Liver (tissue), 9 donors: ENCODE results near the gene TSHZ2. TPM values are rescaled to one million over a fixed set of nuclear protein-coding genes. Genes with fewer than 3 reads are reported as not detected.

Experiments used
- DNase-seq: peaks from one replicate; pipeline ENCODE4 v3.0.0-alpha.2; 2017; ENCODE audit warnings: low spot score
- H3K27ac ChIP-seq, 2 donors: one replicate each; pipeline ENCODE4 v1.7.0; 2013; ENCODE audit warnings: inconsistent platforms in 2 of 2, low read length in 2 of 2, control low read depth in 1 of 2, low read depth in 1 of 2, mild to moderate bottlenecking in 1 of 2
- H3K27me3 ChIP-seq, 4 donors: one replicate each; pipeline versions ENCODE4 v1.6.1 to v1.7.0; 2013; ENCODE audit warnings: low read length in 3 of 4, inconsistent platforms in 1 of 4, mild to moderate bottlenecking in 1 of 4, moderate library complexity in 1 of 4; ENCODE audit not compliant: control insufficient read depth in 4 of 4, insufficient read depth in 4 of 4
- H3K36me3 ChIP-seq, 4 donors: one replicate each; pipeline versions ENCODE4 v1.6.1 to v1.7.0; 2013; ENCODE audit warnings: low read length in 3 of 4, mild to moderate bottlenecking in 3 of 4, low read depth in 1 of 4, moderate library complexity in 1 of 4; ENCODE audit not compliant: control insufficient read depth in 4 of 4, insufficient read depth in 3 of 4
- H3K4me1 ChIP-seq, 4 donors: one replicate each; pipeline versions ENCODE4 v1.6.1 to v1.7.0; 2013; ENCODE audit warnings: low read length in 3 of 4, mild to moderate bottlenecking in 3 of 4, moderate library complexity in 1 of 4; ENCODE audit not compliant: control insufficient read depth in 4 of 4, insufficient read depth in 4 of 4
- H3K4me3 ChIP-seq, 3 donors: one replicate each; pipeline versions ENCODE4 v1.6.1 to v1.7.0; 2013; ENCODE audit warnings: low read length in 3 of 3, control low read depth in 1 of 3, low read depth in 1 of 3, mild to moderate bottlenecking in 1 of 3
- H3K9ac ChIP-seq, 2 donors: one replicate each; pipeline ENCODE4 v1.7.0; 2013; ENCODE audit warnings: low read length in 2 of 2, mild to moderate bottlenecking in 2 of 2, moderate library complexity in 2 of 2, control low read depth in 1 of 2, low read depth in 1 of 2
- H3K9me3 ChIP-seq, 4 donors: one replicate each; pipeline versions ENCODE4 v1.6.1 to v1.7.0; 2013; ENCODE audit warnings: low read length in 3 of 4; ENCODE audit not compliant: control insufficient read depth in 4 of 4
- CTCF ChIP-seq: fragments of 150-350 bp; IDR thresholded peaks from 2 replicates; pipeline ENCODE4 v1.5.1; 2017; ENCODE audit warnings: improper control_type of control experiment, low read depth, low read length; ENCODE audit not compliant: missing input control
- EGR1 ChIP-seq, 2 donors: IDR thresholded peaks; 2 replicates each; pipeline ENCODE4 v1.6.1; 2016 to 2018; ENCODE audit warnings: antibody characterized with exemption in 2 of 2, low read depth in 2 of 2
- FOXA1 ChIP-seq: IDR thresholded peaks from 2 replicates; pipeline ENCODE4 v1.6.1; 2016; ENCODE audit warnings: antibody characterized with exemption
- FOXA2 ChIP-seq: IDR thresholded peaks from 2 replicates; pipeline ENCODE4 v1.6.1; 2016; ENCODE audit warnings: antibody characterized with exemption
- GABPA ChIP-seq, 2 donors: IDR thresholded peaks in 1 of 2; conservative IDR thresholded peaks in 1 of 2; 2 replicates each; pipeline ENCODE4 v1.6.1; 2016; ENCODE audit warnings: antibody characterized with exemption in 2 of 2, mild to moderate bottlenecking in 1 of 2, moderate library complexity in 1 of 2
- HNF4A ChIP-seq, 2 donors: conservative IDR thresholded peaks; 2 replicates each; pipeline ENCODE4 v1.6.1; 2016; ENCODE audit warnings: antibody characterized with exemption in 2 of 2, mild to moderate bottlenecking in 2 of 2
- HNF4G ChIP-seq: IDR thresholded peaks from 2 replicates; pipeline ENCODE4 v1.6.1; 2016; ENCODE audit warnings: antibody characterized with exemption
- JUND ChIP-seq, 2 donors: IDR thresholded peaks; 2 replicates each; pipeline ENCODE4 v1.6.1; 2016; ENCODE audit warnings: antibody characterized with exemption in 2 of 2
- NR2F2 ChIP-seq: IDR thresholded peaks from 2 replicates; pipeline ENCODE4 v1.6.1; 2016; ENCODE audit warnings: antibody characterized with exemption
- RAD21 ChIP-seq, 2 donors: IDR thresholded peaks; 2 replicates each; pipeline ENCODE4 v1.6.1; 2016; ENCODE audit warnings: antibody characterized with exemption in 2 of 2, mild to moderate bottlenecking in 2 of 2
- REST ChIP-seq: IDR thresholded peaks from 2 replicates; pipeline ENCODE4 v1.6.1; 2016; ENCODE audit warnings: antibody characterized with exemption, mild to moderate bottlenecking
- RXRA ChIP-seq, 2 donors: IDR thresholded peaks; 2 replicates each; pipeline ENCODE4 v1.6.1; 2017 to 2018; ENCODE audit warnings: antibody characterized with exemption in 2 of 2, mild to moderate bottlenecking in 1 of 2
- TAF1 ChIP-seq: conservative IDR thresholded peaks from 2 replicates; pipeline ENCODE4 v1.6.1; 2016; ENCODE audit warnings: antibody characterized with exemption, mild to moderate bottlenecking
- YY1 ChIP-seq: IDR thresholded peaks from 2 replicates; pipeline ENCODE4 v1.6.1; 2016; ENCODE audit warnings: antibody characterized with exemption, mild to moderate bottlenecking
- WGBS: extraction: QIAGEN DNeasy Blood & Tissue Kit; methylation state at CpG from one replicate; pipeline ENCODE4 v1.1.7; 2013; 5-methylcytosine and 5-hydroxymethylcytosine counted together
- polyA plus RNA-seq, 2 donors: library from polyadenylated mRNA; stranded (reverse) in 1 of 2; unstranded in 1 of 2; fragments of 200-250 nt in 1 of 2; fragments of >200 nt in 1 of 2; fragmentation: Nextera tagmentation in 1 of 2; extraction: Ambion mirVana in 1 of 2; gene quantifications; one replicate each; pipeline versions ENCODE4 v1.2.1 to v1.2.3, GENCODE V29; 2013 to 2015
- total RNA-seq, 2 donors: library from RNA; depleted of rRNA; stranded (reverse); fragments of >200 nt; gene quantifications; one replicate each; pipeline ENCODE4 v1.2.3, GENCODE V29; 2014
- TF ChIP-seq, protein P1 (sequence below): IDR thresholded peaks from 2 replicates; pipeline ENCODE4 v1.6.1; 2016; ENCODE audit warnings: antibody characterized with exemption
- TF ChIP-seq, protein P2 (sequence below): IDR thresholded peaks from 2 replicates; pipeline ENCODE4 v1.6.1; 2016; ENCODE audit warnings: antibody characterized with exemption
- donor health status: healthy.
- donor health status: healthy.
- donor health status: healthy.
- donor health status: healthy.
- donor health status: healthy.

Gene TSHZ2
- total and polyA plus RNA-seq, 4 donors, result 2.9 to 11.3 (median 7.8) TPM

DNA sequence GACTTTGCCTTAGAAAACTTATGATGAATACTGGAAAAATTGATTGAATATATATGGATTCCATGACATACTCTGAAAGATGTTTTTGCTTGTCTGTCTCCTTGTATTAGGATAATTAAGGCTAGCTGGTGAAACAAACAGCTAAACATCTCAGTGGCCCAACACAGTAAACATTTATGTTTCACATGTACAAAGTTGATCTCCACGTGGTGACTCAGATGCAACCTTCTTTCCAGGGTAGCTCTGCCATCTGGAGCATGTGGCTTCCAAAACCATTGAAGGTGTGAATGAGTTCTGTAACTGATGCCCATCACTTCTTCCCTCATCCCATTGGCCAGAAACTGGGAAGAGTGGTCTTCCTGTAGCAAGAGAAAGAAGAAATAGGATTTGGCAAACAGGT is 196.3 kb downstream of the TSHZ2 start:
- Histone ChIP-seq H3K9me3 (no peaks in the 10 kb centered on the region), H3K27ac (no peak overlapping the region), H3K36me3 (no peaks in the 10 kb centered on the region), H3K4me1 (peaks cover 0 to 6% (median 3%) of the 10 kb centered on the region in 4 donors), H3K27me3 (no peaks in the 10 kb centered on the region), H3K9ac (no peak overlapping the region), H3K4me3 (no peak overlapping the region)
- WGBS, result 82% methylated on average over 1 of the region's 1 CpG
- DNase-seq, result no peak
- TF ChIP-seq HNF4A (conservative IDR thresholded peaks at IDR 0.05), result no peak
- TF ChIP-seq TAF1, result no peak
- TF ChIP-seq FOXA1, result no peak
- TF ChIP-seq, protein P1, sequence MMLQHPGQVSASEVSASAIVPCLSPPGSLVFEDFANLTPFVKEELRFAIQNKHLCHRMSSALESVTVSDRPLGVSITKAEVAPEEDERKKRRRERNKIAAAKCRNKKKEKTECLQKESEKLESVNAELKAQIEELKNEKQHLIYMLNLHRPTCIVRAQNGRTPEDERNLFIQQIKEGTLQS, result no peak
- no peak for TF ChIP-seq YY1
- TF ChIP-seq RXRA (IDR thresholded peaks at IDR 0.05), result no peak
- TF ChIP-seq HNF4G, result no peak

DNA sequence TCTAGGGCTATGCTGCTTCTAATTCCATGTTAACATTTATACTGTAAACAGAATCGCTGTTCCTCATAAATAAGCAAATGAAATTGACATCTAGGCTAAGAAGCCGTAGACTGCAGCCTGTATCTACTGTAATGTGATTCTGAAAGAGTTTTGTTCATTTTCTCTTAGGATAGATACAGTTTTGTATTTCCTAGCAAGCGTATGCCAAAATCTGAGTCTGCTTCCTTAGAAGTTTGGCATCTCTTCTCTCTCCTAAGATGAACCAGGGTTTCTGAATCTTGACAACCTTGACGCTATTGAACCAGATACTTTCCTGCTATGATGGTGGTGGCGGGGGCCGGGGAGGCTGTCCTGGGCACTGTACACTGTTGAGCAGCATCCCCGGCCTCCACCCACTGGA is 198.0 kb downstream of the TSHZ2 start:
- WGBS, result 87% methylated on average over 7 of the region's 7 CpGs
- no peak overlapping the region for H3K4me3 ChIP-seq
- H3K4me1 ChIP-seq, result no peaks in the 10 kb centered on the region
- H3K27me3 ChIP-seq, result no peaks in the 10 kb centered on the region
- no peak for DNase-seq
- TF ChIP-seq GABPA (IDR thresholded peaks at IDR 0.05 in 1 of 2, conservative IDR thresholded peaks at IDR 0.05 in 1 of 2) (no peak), FOXA1 (no peak), CTCF (no peak), RAD21 (IDR thresholded peaks at IDR 0.05) (no peak), NR2F2 (no peak), FOXA2 (no peak)
- H3K9ac ChIP-seq, result no peak overlapping the region
- no peak overlapping the region for H3K27ac ChIP-seq
- no peaks in the 10 kb centered on the region for H3K9me3 ChIP-seq
- no peaks in the 10 kb centered on the region for H3K36me3 ChIP-seq

GRCh38 chr20:53171065-53171464 is 198.9 kb downstream of the TSHZ2 start:
- H3K9ac ChIP-seq, result no peak overlapping the region
- H3K27me3 ChIP-seq, result no peaks in the 10 kb centered on the region
- H3K4me3 ChIP-seq, result no peak overlapping the region
- no peak overlapping the region for H3K27ac ChIP-seq
- WGBS, result 88% methylated on average over 6 of the region's 6 CpGs
- TF ChIP-seq, protein P1, result no peak
- TF ChIP-seq GABPA (IDR thresholded peaks at IDR 0.05 in 1 of 2, conservative IDR thresholded peaks at IDR 0.05 in 1 of 2), result no peak
- no peak for TF ChIP-seq EGR1 (IDR thresholded peaks at IDR 0.05; ENCODE audit: low read depth in 2 of 2)
- TF ChIP-seq JUND (IDR thresholded peaks at IDR 0.05), result no peak
- TF ChIP-seq REST, result no peak
- TF ChIP-seq, protein P2, sequence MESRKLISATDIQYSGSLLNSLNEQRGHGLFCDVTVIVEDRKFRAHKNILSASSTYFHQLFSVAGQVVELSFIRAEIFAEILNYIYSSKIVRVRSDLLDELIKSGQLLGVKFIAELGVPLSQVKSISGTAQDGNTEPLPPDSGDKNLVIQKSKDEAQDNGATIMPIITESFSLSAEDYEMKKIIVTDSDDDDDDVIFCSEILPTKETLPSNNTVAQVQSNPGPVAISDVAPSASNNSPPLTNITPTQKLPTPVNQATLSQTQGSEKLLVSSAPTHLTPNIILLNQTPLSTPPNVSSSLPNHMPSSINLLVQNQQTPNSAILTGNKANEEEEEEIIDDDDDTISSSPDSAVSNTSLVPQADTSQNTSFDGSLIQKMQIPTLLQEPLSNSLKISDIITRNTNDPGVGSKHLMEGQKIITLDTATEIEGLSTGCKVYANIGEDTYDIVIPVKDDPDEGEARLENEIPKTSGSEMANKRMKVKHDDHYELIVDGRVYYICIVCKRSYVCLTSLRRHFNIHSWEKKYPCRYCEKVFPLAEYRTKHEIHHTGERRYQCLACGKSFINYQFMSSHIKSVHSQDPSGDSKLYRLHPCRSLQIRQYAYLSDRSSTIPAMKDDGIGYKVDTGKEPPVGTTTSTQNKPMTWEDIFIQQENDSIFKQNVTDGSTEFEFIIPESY, result no peak
- no peaks in the 10 kb centered on the region for H3K36me3 ChIP-seq
- DNase-seq, result no peak
- no peaks in the 10 kb centered on the region for H3K4me1 ChIP-seq
- H3K9me3 ChIP-seq, result no peaks in the 10 kb centered on the region
